HG02763 (cell line): ENCODE results near the gene TRAF5.

Experiments
- ATAC-seq: cut with Tn5 transposase; IDR thresholded peaks from one replicate; pipeline ENCODE4 v1.9.1; 2021; ENCODE audit warnings: mild to moderate bottlenecking, moderate library complexity; ENCODE audit not compliant: unreplicated experiment

Gene TRAF5

DNA sequence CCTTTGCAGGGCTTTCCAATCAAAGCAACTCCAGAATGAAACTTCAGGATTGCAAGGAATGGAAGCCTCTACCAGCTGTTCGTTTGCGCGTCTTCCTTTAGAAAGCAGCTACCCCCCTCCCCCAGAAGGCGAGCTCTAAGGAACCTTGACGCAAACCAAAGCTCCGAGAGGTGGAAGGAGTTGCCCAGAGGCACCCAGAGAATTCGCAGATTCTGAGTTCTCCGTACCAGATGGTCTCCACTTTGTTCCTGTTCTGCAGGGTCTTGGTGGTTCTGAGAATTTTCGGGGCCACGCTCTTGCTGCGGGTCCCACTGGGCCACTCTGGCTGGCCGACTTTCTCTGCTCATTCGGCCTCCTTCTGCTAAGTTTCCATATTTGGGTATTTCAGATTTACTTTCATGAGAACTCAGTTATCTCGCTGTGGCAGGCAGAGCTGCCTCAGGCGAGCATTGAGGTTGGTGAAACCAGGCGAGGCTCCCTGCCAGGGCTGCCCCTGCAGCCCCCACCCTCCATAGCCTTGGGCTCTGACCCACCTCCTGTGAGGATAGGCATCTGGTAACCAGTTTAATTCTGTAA, 801 bp downstream of the TRAF5 start:
- peak; percentile 28 for ATAC-seq

GRCh38 chr1:211328084-211328694, 1.6 kb downstream of the TRAF5 start:
- no peak for ATAC-seq

- no peak for ATAC-seq
Measured at GRCh38 chr1:211328866-211329475, 2.3 kb downstream of the TRAF5 start.

GRCh38 chr1:211329764-211330201, 3.1 kb downstream of the TRAF5 start:
- peak; percentile 56 for ATAC-seq

- no peak for ATAC-seq
Measured at GRCh38 chr1:211330282-211330936, 3.8 kb downstream of the TRAF5 start.

DNA sequence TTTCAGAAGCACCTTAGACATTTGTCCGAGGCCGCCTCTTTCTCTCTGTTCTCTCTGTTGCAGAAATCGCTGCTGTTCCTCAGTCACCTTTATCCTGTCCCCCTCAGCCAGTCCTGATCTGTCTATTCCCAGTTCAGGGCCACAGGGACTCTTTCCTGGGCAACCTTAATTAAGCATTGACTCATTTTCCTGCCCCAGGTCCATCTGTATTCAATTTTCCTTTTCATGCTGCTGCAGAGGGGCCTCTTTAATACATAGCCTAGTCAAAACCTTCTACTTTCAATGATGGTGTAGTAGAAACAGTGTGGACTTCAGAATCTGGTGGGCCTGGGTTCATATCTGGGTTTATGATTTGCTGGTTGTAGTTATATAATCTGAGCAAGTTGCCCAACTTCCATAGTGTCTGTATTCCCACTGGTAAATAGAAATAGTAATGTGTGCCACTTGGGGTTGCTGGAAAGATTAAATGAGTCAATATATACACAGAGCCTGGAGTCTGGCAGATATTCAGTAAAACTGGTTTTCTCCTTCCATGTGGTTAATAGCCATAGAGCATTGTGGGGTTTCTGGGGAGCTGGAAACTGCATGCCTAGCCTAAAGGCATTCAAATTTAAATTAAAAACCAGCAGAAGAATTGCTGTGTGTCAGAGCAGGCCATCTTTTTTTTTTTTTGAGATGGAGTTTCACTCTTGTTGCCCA, 4.5 kb downstream of the TRAF5 start:
- ATAC-seq: no peak

DNA sequence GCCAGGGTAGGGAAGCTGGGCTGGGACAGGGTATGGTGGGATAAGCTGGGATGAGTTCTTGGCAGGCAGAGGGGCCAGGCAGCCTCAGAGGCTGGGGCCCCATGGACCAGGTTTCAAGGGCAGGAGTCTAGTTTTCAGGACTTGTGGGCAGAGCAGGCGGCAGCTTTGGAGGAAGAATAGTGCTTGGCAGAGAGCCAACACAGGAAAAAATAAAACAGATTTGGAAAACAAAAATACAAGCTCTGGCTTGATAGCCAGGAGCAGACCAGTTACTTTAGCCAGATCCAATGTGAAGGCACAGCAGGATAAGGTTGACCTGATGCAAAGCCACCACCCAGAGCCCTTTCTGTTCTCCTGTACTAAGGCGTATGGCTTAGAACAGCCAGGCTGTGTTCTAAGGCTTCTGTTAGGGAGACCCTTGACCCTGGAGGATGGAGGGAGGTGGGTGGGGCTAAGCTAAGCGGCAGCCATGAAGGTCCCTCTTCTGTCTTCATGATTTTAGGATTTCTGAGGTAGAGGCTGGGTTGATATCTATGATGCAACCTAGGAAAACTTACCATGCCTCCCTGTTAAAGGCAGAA, 5.5 kb downstream of the TRAF5 start:
- ATAC-seq: no peak

DNA sequence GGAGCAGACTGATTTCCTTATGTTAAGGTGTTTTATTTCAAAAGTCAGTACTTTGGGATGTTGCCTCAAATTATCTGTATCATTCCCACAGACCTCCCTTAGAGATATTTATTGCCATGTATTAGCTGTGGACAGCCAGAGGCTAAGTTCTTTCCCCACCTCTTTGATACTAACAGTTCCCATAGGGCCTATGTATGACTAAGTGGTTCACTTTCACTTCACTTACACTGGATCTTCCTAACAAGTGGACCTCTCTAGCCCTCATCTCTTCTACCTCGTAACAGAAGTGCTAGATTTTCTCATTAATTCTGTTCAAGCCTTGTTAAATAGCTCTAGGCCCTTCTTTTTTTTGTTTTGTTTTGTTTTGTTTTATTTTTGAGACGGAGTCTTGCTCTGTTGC, 6.2 kb downstream of the TRAF5 start:
- no peak for ATAC-seq

- ATAC-seq: no peak
Measured at GRCh38 chr1:211333906-211334305, 7.3 kb downstream of the TRAF5 start.

- no peak for ATAC-seq
Measured at GRCh38 chr1:211334986-211335385, 8.4 kb downstream of the TRAF5 start.

GRCh38 chr1:211335522-211336157, 9.0 kb downstream of the TRAF5 start:
- peak; percentile 87 for ATAC-seq

GRCh38 chr1:211336161-211336560, 9.5 kb downstream of the TRAF5 start:
- peak; percentile 16 for ATAC-seq

GRCh38 chr1:211336775-211337174, 10.1 kb downstream of the TRAF5 start:
- no peak for ATAC-seq

GRCh38 chr1:211337430-211338223, 11.0 kb downstream of the TRAF5 start:
- no peak for ATAC-seq

GRCh38 chr1:211338224-211338620, 11.6 kb downstream of the TRAF5 start:
- ATAC-seq: no peak

DNA sequence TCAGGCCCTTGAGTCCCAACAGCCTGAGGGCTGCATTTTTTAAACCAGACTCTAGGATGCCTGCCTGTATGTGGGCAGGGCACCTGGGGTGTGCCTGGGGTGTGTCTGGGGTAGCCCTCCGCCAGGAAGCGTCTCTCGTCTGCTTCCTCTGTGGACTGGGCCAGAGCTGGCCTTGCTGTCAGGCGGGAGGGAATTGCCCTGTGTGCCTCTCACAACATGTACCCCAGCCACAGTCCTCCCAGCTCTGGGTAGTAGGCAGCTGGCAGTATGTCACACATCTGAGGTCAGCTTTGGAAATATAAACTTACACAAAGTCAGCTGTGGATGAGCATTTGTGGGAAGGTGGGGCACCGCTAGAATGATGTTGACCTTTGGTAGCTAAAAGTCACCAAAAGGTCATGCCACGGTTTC, 13.0 kb downstream of the TRAF5 start:
- ATAC-seq: no peak

- ATAC-seq: no peak
Measured at GRCh38 chr1:211340622-211341507, 14.2 kb downstream of the TRAF5 start.

DNA sequence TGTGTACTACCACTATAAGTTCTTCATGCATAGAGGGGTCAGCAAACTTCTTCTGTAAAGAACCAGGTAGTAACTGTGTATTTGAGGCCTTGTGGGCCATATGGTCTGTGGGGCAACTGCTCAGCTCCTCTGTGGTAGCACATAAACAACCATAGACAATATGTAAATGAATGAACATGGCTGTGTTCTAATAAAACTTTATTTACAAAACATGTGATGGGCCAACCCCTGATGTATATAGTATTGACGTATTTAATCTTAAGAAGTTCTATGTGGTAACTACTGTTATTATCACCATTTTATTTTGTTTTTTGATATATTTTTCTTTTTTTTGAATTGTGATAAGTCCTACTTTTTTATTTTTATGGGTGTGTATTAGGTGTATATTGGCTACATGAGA, 15.4 kb downstream of the TRAF5 start:
- no peak for ATAC-seq

DNA sequence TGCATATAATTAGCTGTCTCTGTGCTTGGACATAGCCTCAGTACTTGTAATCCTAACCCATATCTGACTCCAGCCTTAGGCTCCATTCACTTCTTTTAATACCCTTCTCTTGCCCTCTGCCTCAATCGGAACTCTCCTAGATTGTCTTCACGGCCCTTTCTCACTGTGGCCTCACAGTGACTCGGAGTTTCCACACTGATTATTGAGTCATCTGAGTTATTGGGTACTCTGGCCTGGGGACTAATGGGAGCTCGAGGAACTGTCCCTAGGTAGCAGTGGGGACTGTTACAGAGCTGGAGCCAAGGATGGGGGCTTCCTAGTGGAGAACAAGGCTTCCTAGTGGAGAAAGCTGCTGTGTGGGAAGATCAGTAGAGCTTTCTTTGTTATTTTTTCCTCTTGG, 17.0 kb downstream of the TRAF5 start:
- ATAC-seq: no peak
